ENCODE measurements around the gene CALN1.

Gene CALN1

DNA sequence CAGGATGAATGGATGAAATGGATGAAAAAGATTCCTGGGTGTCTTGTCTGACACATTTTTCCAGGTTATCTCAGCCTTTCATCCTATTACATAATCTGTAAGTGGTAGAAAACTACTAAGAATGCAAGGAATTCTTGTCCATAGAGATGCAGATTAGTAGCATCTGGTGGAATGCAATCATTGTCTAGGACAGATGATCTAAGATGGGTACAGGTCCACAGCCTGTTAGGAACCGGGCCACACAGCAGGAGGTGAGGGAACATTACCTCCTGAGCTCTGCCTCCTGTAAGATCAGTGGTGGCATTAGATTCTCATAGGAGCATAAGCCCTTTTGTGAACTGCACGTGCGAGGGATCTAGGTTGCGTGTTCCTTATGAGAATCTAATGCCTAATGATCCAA is 225.0 kb downstream of the CALN1 start:
- DNase-seq (ENCODE audit: low read depth in 3 of 3): no peak

DNA sequence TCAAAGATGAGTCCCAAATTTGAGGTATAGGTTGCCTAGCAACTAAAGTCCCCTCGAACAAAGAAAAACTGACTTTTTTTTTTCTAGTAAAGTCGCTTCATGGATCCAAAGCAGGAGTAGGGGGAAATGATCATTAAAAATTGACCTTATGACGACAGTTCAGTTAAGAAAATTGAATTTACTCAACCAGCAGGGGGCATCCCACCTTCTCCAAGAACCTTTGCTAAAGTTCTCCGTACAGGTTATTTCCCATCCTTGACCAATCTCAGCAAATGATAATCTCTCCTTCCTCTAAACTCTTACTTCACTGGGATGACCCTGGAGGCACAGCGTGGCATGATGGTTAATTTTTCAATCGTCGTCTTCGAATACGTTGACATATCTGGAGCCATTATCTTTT is 228.3 kb downstream of the CALN1 start:
- no peak for DNase-seq (ENCODE audit: low read depth in 3 of 3)

DNA sequence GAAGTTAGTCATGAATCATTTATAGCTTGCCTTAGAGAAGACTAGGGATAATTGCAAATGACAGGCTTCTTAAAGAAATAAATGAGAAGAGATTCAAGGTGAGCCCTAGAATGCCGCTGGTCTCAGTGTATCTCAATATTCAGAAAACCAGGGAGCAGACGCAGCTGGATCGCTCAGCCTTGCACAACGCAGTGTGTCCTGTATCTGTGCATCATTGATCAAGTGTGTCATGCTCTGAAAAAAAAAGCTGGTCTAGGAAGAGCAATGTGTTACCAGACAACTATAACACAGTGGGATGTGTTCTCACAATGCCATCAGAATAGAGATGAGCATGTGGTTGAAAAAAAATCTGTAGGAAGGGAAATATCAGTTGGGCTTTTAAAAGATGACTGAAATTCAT is 230.1 kb downstream of the CALN1 start:
- no peak for DNase-seq (ENCODE audit: low read depth in 3 of 3)

DNA sequence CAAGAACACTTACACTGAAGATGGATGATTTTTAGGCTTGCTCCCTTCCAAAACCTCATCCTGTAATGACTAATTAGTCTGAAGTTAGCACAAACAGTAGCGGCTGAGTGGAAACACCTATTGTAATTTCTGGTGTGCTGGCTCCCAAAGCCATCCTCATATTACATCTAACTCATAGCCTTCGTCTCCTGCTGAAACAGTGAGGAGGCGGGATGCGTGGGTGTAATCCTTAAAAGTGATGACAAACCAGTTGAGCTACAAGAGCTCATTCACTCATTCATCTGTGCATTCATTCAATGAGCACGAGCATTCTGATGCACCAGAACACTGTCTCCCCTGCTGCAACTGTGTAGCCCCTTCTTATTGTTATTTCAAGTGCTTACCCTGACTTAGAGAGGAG is 235.3 kb downstream of the CALN1 start:
- DNase-seq (ENCODE audit: low read depth in 3 of 3): no peak

DNA sequence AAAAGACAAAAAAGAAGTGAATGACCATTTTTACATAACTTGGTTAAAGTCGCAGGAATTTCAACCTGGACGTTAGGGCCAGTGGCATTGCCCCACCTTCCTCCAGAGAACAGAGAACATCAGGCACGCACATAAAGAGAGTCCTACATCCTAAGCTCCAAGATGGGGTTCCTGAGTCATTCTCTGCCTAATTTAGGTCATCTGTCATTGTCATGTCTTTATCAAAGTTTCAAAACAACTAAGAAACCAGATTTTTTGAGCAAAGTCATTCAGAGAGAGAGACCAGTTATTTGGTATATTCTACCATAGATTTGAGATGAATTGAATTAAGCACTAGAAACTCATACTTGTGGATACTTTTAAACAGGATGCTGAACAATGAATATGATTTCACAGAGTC is 241.7 kb downstream of the CALN1 start:
- DNase-seq (ENCODE audit: low read depth in 3 of 3): no peak

DNA sequence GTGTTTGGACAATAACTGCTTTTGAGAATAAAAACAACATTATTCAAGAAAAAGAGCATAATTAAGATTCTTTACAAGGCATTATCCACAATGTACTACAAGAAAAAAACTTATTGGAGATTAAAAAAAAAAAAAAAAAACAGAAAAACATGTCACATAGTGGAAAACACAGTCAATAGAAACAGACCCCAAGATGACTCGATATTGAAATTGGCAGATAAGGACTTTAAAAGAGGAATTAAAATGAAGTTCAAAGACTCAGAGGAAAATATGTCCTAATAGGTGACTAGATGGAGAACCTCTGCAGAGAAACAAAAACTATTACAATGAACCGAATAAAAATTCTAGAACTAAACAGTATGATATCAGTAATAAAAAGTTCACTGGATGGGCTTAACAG is 248.9 kb downstream of the CALN1 start:
- no peak for DNase-seq (ENCODE audit: low read depth in 3 of 3)

DNA sequence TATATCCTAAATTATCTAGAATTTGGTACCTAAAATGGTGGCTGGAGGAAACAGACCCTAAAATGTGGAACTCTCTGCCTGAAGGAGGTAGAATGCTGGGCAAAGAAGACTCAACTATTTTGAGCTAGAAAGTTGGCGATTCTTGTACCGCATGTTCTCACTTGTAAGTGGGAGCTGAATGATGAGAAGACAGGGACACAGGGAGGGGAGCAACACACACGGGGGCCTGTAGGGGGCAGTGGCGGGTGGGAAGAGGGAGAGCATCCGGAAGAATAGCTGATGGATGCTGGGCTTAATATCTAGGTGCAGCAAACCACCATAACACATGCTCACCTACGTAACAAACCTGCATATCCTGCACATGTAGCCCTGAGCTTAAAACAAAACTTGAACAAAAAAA is 250.6 kb downstream of the CALN1 start:
- no peak for DNase-seq (ENCODE audit: low read depth in 3 of 3)

DNA sequence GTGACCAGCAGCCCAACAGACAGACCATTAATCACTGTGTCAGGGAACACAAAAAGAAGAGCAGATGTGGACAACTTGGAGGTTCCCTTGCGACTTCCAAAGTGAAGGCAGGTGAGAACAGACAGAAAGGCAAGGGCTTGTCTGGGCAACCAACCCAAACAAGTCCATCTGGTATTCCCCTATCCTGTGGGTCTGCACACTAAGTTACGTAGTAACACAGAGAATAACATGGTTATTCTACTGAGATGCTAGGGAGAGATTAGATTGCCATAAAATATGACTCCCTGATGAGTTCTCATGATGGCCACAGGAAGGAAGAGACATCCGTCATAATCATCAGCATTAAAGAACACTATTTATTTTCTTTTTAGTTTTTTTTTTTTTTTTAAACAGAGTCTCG is 252.2 kb downstream of the CALN1 start:
- no peak for DNase-seq (ENCODE audit: low read depth in 3 of 3)

DNA sequence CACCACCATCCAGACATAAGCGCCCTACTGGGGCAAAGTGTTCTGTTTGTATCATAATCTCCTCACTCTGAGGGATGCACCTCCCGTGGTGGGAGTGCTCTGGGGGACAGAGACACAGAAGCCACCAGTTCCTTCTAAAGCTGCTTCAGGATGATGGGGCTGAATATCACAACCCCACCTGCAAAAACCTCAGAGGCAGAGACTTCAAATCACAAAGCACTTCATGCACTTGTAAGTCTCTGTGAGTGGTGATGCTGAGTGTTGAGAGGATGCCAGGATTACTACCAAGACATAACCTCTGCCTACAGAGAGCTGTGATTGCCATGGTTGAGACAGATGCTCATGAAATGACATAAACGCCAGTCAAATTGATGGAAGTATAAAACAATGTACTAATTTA is 255.5 kb downstream of the CALN1 start:
- DNase-seq (ENCODE audit: low read depth in 3 of 3): no peak

DNA sequence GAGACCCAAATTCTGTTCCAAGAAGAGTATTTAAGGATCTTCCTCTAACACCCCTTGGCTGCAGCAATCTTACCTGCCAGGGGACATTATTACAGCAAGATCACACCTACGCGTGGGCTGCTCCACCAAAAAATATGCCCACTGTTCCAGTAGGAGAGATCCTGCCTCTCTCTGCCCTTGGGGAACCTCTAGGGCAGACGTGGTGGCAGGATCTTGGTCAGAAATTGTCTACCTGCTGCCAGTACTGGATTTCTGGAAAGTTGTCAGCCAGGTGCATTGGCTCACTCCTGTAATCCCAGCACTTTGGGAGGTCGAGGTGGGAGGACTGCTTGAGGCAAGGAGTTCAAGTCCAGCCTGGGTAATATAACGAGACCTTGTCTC is 259.0 kb downstream of the CALN1 start:
- DNase-seq (ENCODE audit: low read depth in 3 of 3): no peak

DNA sequence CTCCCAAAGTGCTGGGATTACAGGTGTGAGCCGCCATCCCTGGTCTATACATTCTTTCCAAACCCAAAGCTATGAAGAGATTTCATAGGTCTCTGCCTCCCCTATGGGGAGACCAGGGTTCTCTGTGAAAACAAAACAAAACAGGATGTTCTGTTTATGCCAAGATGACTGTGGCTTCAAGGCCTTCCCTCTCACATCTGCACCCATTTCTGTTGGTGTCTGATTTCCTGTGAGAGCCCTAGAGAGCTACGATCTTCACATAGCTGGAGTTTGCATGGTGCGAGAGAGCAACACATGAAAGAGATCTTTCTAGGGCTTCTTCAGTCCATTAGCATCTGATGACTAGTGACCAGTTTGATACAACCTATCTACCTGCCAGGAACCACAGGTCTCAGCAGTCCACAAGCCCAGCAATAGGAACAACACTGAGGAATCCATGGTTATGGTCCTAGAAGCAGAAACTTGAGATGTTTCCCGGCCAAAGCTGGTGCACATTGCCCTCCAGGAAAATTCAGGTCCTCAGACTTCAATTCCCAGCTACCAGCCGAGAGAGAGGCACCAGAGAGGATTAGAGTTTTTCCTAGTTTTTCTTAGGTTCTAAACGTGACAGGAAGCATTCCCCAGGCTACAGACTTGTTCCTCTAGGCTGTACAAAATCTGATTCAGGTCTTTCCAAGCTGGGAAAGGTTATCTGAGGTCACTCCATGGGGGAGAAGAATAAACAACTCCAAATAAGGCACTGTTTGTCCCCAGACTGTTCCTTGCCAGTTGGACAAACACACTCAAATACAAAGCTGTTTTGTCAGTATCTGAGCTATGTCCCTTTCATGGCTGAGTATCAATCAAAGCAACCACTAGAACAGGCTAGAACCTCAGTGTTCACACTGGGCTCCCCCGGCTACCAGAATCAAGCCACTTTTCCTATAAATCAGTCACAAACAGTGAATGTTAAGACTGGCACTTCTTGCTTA is 259.7 kb downstream of the CALN1 start:
- no peak for DNase-seq (ENCODE audit: low read depth in 3 of 3)

DNA sequence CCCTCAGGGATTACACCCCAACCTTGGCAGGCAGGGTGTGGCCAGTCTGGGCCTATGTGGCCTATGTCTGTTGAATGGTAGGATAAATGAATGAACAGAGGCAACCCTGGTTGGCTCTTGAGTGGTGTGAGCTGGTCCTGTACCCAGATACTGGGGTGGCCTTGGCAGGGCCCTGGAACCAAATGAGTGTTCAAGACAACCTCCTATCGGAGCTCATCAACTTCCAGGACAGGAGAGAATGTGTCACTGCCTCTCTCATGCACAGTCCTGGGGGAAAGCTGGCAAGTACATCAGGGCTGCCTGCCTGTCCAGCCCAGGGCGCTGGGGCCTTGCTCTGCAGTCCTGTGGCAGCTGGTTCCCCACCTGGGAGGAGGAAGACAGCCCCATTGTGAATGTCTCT is 271.6 kb downstream of the CALN1 start:
- DNase-seq (ENCODE audit: low read depth in 3 of 3): no peak

DNA sequence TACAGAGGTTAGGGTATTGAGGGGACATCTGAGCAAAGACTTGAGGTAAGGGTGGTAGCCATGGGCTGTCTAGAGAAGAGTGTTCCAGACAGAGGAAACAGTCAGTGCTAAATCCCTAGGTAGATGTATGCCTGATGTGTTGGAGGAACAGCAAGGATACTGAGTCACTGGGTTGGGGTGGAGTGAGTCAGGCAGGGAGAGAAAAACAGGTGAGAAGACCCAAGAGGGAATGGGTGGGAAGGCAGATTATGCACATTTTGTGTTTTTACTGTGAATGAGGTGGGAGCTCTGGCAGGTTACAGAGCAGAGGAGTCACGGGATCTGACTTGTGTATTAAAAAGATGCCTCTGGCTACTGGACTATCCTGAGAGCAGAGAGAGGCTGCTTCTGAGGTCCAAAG is 285.0 kb downstream of the CALN1 start:
- DNase-seq (ENCODE audit: low read depth in 3 of 3): no peak

DNA sequence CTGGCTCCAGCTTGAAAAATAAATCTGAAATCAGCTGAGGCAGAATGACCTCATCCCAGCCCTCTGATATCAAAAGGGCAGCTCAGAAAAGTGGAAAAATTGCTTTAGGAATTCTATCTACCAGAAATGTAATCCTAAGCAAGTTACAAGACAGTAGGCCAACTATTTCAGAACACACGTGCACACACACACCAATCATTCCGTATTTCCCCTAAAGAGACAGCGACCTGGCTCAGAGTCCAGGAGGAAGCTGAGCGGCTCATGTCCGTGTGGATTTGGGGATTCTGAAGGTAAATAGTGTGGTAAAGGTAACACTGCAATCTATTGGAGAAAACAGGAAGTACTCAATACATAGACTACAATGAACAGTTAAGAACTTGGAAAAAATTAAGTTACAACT is 288.2 kb downstream of the CALN1 start:
- DNase-seq (ENCODE audit: low read depth in 3 of 3): no peak

DNA sequence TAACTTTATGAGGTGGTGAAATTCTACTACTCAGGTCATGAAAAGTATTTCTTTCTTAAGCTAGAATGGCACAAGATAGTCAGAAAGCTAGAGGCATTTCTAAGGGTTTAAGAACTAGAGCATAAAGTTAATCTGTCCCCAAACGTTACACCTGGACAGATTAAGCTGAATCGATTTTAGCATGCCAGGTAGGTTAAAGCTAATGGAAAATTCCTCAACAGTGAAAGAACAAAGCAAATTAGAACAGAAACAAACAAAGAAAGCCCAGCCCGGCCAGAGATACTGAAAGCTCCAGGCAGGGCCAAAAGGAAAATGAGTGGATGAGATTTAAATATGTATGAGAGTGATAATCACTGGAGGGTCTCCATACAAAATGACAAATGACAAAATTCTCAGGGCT is 293.8 kb downstream of the CALN1 start:
- no peak for DNase-seq (ENCODE audit: low read depth in 3 of 3)

DNA sequence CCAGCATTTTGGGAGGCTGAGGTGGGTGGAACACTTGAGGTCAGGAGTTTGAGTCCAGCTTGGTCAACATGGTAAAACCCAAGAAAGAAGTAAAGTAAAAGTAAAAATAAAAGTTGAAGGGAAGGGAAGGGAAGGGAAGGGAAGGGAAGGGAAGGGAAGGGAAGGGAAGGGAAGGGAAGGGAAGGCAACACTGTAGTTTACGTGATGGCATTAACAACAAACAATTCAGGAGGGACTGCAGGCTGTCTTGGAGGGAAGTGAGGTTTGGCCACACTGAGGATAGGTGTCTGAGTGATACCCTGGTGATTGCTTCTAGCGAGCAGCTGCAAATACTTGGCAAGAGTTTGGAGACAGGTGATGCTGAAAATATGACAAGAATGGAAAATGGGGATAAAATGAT is 298.0 kb downstream of the CALN1 start:
- DNase-seq (ENCODE audit: low read depth in 3 of 3): no peak

DNA sequence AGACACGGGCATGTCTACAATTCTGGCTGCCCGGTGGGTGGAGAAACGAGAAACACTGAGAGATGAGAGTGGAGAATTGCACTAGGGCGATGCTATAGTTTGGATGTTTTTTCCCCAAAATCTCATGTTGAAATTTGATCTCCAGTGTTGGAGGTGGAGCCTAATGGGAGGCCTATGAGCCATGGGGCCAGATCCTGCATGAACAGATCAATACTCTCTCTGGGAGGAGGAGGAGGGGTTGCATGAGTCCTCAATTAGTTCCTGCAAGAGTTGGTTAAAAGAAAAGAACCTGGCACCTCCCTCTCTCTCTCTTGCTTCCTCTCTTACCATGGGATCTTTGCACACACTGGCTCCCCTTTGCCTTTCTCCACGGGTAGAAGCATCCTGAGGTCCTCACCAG is 299.1 kb downstream of the CALN1 start:
- no peak for DNase-seq (ENCODE audit: low read depth in 3 of 3)

DNA sequence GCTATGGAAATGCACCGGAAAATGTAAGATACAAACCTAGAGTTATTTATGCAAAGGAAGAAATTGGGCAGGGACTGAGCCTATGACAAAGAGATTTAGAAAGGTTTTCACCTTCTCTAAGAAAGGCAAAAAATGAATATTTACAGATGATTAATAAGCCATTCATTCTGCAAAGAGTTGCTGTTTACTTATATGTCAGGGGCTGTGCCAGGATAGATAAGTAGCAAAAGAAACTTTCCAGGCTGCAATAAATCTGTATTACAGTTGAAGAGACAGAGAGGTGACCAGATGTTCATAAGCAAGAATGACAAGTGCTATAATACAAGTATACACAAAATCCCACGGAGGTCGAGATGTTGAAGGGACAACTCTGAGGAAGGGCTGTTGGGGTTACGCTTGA is 299.6 kb downstream of the CALN1 start:
- DNase-seq (ENCODE audit: low read depth in 3 of 3): no peak

DNA sequence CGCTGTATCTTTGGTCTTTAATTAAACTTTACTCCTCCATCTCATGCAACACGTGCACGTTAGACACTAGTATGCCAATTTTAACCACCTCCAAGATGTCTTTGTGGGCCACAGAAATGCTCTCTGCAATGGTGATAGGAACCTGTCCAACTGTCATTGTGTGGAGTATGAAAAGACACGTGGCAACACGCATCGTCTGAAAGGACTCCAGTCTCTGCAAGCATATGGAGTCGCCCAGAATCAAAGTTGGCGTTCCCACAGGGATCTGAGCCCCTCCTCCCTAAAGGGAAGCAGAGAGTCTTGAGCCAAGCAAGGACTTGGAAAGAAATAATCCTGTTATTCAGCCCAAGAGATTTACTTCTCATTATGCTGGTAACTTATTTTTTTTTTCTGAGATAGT is 301.1 kb downstream of the CALN1 start:
- DNase-seq (ENCODE audit: low read depth in 3 of 3): no peak

DNA sequence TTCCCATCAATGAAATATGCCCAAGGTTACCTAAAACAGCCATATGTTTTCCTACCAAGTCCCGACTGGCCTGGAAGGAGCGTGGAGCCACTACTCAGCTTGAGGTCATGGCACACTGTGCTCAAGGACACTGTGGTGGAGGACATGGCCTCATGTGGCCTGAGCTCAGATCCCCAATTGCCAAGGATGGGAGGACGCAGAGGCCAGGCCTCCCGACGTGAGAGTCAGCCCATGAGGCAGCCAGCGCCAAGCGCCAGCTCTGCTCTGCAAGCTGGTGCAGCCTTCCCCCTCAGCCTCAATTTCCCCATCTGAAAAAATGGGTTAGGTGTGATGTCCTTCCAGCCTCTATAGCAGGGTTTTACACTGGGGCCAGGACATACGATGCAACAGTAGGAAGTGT is 302.6 kb downstream of the CALN1 start:
- DNase-seq (ENCODE audit: low read depth in 3 of 3): no peak

DNA sequence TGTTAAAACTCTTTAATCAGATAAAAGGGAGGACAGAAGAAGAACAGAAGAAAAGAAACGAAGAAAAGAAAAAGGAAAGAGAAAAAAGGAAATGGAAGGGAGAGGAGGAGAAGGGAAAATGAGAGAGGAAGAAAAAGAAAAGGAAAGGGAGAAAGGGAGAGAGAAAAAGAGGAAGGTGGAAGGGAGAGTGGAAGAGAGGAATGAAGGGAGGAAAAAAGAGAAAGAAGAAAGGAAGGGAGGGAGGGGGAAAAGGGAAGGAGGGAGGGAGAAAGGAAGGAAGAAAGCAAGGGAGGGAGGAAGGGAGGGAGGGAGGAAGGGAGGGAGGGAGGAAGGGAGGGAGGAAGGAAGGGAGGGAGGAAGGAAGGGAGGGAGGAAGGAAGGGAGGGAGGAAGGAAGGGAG is 305.7 kb downstream of the CALN1 start:
- DNase-seq (ENCODE audit: low read depth in 3 of 3): no peak

DNA sequence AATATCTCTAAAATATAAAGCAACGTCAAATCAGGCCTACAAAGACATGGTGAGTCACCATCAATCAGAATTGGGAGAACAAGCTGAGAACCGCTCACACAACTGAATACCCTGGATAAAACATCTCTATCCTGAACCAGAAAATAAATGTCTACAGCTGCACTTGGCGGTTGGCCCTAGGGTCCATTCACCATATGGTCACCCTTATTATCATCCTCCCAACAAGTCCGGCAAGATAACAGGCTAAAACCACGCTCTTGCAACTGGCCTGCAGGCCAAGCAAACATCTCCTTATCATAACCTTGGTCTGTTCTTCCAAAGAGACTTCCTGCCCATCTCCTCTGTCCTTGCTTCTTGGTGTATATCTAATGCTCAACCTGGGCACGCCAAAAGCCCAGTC is 310.7 kb downstream of the CALN1 start:
- DNase-seq (ENCODE audit: low read depth in 3 of 3): no peak

DNA sequence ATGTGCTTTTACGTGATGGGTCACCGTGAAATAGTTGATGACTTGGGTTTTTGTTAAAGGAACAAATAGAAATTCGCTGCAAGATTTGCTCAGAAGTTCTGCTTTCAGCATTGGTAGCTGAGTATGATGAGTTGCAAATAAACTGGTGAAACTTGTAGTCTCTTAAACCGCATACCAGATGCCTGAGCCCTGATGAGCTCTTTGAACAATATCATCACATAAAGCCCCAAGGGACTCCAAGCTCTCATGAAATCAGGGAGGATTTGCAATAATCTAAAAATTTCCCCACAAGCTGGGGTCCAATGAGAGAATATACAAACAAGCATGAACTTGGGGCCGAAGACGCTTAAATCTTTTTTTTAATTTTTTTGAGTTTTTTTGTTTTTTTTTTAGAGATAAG is 312.4 kb downstream of the CALN1 start:
- DNase-seq (ENCODE audit: low read depth in 3 of 3): no peak

Data from stimulated activated CD4-positive, alpha-beta T cell treated with anti-CD3 and anti-CD28 coated beads, TNF-alpha, amount 100 ng/mL, for 48 hours (primary cell).